ENCODE data around the gene SLC3A2. TPM values are rescaled to one million over a fixed set of nuclear protein-coding genes. Genes with fewer than 3 reads are reported as not detected.

Gene SLC3A2
- total RNA-seq, 1 experiment from 2014 or later = 334 TPM

GRCh38 chr11:62923601-62924411 lies 43.1 kb downstream of the SLC3A2 start:
- H3K36me3 Mint-ChIP-seq = no peaks in the 10 kb centered on the region
- TF ChIP-seq, protein P1, sequence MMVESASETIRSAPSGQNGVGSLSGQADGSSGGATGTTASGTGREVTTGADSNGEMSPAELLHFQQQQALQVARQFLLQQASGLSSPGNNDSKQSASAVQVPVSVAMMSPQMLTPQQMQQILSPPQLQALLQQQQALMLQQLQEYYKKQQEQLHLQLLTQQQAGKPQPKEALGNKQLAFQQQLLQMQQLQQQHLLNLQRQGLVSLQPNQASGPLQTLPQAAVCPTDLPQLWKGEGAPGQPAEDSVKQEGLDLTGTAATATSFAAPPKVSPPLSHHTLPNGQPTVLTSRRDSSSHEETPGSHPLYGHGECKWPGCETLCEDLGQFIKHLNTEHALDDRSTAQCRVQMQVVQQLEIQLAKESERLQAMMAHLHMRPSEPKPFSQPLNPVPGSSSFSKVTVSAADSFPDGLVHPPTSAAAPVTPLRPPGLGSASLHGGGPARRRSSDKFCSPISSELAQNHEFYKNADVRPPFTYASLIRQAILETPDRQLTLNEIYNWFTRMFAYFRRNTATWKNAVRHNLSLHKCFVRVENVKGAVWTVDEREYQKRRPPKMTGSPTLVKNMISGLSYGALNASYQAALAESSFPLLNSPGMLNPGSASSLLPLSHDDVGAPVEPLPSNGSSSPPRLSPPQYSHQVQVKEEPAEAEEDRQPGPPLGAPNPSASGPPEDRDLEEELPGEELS (CRISPR knock-in tag; IDR thresholded peaks at IDR 0.05) = 0 out of 2 replicates have a peak, but pooled peaks have one; percentile 45
- TF ChIP-seq CREM (CRISPR knock-in tag; IDR thresholded peaks at IDR 0.05) (no peak), E2F5 (CRISPR knock-in tag; IDR thresholded peaks at IDR 0.05) (0 out of 2 replicates have a peak, but pooled peaks have one; percentile 29), RORB (CRISPR knock-in tag; IDR thresholded peaks at IDR 0.05) (no peak), ETV6 (CRISPR knock-in tag; IDR thresholded peaks at IDR 0.05) (peak; percentile 48; the same call in 1 of the 2 replicates), USF2 (CRISPR knock-in tag; IDR thresholded peaks at IDR 0.05) (peak; percentile 36; the same call in 1 of the 2 replicates), MAX (CRISPR knock-in tag; IDR thresholded peaks at IDR 0.05) (peak; percentile 72)
- TF ChIP-seq, protein P2, sequence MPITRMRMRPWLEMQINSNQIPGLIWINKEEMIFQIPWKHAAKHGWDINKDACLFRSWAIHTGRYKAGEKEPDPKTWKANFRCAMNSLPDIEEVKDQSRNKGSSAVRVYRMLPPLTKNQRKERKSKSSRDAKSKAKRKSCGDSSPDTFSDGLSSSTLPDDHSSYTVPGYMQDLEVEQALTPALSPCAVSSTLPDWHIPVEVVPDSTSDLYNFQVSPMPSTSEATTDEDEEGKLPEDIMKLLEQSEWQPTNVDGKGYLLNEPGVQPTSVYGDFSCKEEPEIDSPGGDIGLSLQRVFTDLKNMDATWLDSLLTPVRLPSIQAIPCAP (CRISPR knock-in tag; IDR thresholded peaks at IDR 0.05) = 0 out of 2 replicates have a peak, but pooled peaks have one; percentile 52
- ChIA-PET POLR2A (interaction anchor here (0.6 to 1.3 kb wide), 3 partner anchors 14 to 42 kb away, joined by 3 to 4 read pairs (median 3); no protein-coding TSS in a partner anchor), CTCF (interaction anchor here (0.7 to 14.1 kb wide), 12 partner anchors 9 to 1076 kb away, joined by 3 to 268 read pairs (median 5); partner anchors contain the start of gene SLC22A8)
- H3K27me3 Mint-ChIP-seq (ENCODE audit: low read depth) = peaks cover 70% of the 10 kb centered on the region
- ATAC-seq (no peak), DNase-seq (ENCODE audit: low spot score) (no peak)
- H3K4me3 Mint-ChIP-seq = peak overlapping the region; percentile 65
- H3K9me3 Mint-ChIP-seq = no peaks in the 10 kb centered on the region
- H3K27ac Mint-ChIP-seq = no peak overlapping the region
- peaks cover 41% of the 10 kb centered on the region for H3K4me1 Mint-ChIP-seq

- Mint-ChIP-seq H3K27ac (no peak overlapping the region), H3K9me3 (no peaks in the 10 kb centered on the region)
- DNase-seq (ENCODE audit: low spot score) = peak; percentile 69
These were observed 44.6 kb downstream of the SLC3A2 start for GRCh38 chr11:62925308-62925707.

More at GRCh38 chr11:62925308-62925707, 44.6 kb downstream of the SLC3A2 start:
- TF ChIP-seq ARID4B (CRISPR knock-in tag; IDR thresholded peaks at IDR 0.05; ENCODE audit: borderline replicate concordance) = no peak
- TF ChIP-seq, protein P3, sequence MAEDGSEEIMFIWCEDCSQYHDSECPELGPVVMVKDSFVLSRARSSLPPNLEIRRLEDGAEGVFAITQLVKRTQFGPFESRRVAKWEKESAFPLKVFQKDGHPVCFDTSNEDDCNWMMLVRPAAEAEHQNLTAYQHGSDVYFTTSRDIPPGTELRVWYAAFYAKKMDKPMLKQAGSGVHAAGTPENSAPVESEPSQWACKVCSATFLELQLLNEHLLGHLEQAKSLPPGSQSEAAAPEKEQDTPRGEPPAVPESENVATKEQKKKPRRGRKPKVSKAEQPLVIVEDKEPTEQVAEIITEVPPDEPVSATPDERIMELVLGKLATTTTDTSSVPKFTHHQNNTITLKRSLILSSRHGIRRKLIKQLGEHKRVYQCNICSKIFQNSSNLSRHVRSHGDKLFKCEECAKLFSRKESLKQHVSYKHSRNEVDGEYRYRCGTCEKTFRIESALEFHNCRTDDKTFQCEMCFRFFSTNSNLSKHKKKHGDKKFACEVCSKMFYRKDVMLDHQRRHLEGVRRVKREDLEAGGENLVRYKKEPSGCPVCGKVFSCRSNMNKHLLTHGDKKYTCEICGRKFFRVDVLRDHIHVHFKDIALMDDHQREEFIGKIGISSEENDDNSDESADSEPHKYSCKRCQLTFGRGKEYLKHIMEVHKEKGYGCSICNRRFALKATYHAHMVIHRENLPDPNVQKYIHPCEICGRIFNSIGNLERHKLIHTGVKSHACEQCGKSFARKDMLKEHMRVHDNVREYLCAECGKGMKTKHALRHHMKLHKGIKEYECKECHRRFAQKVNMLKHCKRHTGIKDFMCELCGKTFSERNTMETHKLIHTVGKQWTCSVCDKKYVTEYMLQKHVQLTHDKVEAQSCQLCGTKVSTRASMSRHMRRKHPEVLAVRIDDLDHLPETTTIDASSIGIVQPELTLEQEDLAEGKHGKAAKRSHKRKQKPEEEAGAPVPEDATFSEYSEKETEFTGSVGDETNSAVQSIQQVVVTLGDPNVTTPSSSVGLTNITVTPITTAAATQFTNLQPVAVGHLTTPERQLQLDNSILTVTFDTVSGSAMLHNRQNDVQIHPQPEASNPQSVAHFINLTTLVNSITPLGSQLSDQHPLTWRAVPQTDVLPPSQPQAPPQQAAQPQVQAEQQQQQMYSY (CRISPR knock-in tag; IDR thresholded peaks at IDR 0.05) = no peak
- TF ChIP-seq ZNF396 (CRISPR knock-in tag; IDR thresholded peaks at IDR 0.05; ENCODE audit: borderline replicate concordance) = no peak
- no peak for TF ChIP-seq NR3C1 (CRISPR knock-in tag; conservative IDR thresholded peaks at IDR 0.05; ENCODE audit: low read depth)
- Mint-ChIP-seq H3K4me1 (peaks cover 38% of the 10 kb centered on the region), H3K4me3 (peak overlapping the region; percentile 87), H3K27me3 (ENCODE audit: low read depth) (peaks cover 80% of the 10 kb centered on the region), H3K36me3 (no peaks in the 10 kb centered on the region)
- POLR2A ChIA-PET = no interaction called here
- peak; percentile 45 for ATAC-seq
- CTCF ChIA-PET = interaction anchor here (2.0 to 14.1 kb wide), 4 partner anchors 17 to 98 kb away, joined by 11 to 268 read pairs (median 43); no protein-coding TSS in a partner anchor
